ENCODE results near the gene ITK.

DNA sequence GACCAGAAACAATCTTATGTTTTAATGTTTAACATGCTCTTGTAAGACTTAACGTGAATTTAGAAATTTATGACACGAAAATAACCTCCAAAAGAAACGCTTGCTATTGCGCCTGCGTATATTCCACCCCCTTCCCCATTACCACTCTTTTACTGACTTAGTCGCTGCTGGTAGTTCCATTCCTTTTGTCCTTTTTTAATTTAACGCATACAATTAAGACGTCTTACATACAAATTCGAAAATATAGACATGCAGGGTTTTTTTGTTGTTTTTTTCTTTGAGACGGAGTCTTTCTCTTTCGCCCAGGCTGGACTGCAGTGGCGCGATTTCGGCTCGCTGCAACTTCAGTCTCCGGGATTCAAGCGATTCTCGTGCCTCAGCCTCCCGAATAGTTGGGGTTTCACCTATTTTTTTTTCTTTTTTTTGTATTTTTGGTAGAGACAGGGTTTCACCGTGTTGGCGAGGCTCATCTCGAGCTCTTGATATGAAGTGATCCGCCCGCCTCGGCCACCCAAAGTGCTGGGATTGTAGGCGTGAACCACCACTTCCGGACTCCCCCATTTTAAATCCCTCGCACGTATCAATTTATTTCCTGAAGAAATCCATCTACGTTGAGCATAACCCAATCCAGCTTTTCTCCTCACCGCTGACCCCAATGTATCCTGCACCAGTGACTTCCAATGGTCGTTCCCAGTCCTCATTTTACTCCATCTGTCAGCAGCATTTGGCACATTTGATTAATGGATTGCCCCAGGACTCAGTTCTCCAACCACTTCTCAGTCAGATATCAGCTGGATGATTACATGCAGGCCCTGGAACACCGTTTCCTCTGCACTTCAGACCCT, 37.3 kb upstream of the ITK start:
- no peak for TF ChIP-seq FOXM1 (IDR thresholded peaks at IDR 0.05; ENCODE audit: borderline replicate concordance)
- TF ChIP-seq SP1 (IDR thresholded peaks at IDR 0.05) = no peak
- TF ChIP-seq HDGF (IDR thresholded peaks at IDR 0.05; ENCODE audit: borderline replicate concordance) = no peak
- no peak for TF ChIP-seq FOXA1 (IDR thresholded peaks at IDR 0.05)
- no peak for TF ChIP-seq NFRKB (IDR thresholded peaks at IDR 0.05)
- TF ChIP-seq SUZ12 (IDR thresholded peaks at IDR 0.05) = no peak
- TF ChIP-seq ELF4 (IDR thresholded peaks at IDR 0.05) = 0 out of 2 replicates have a peak, but pooled peaks have one; percentile 33
- TF ChIP-seq FOXK2 (IDR thresholded peaks at IDR 0.05) = no peak
- TF ChIP-seq TARDBP (IDR thresholded peaks at IDR 0.05) = no peak

All from HEK293T (cell line).